SK-N-SH treated with all-trans-retinoic acid at 6 μM for 48 hours (cell line): ENCODE data around the gene TMEM120B.

Experiments used
- ATAC-seq: fragments of 200-7000 bp; cut with Tn5 transposase; 3 replicates; pipeline ENCODE4 v1.9.1; 2020; ENCODE audit warnings: mild to moderate bottlenecking, moderate library complexity
- ARNTL ChIP-seq: fragments of 450-650 bp; formaldehyde crosslinking; IDR thresholded peaks from 2 replicates; pipeline ENCODE4 v1.5.0; 2020; ENCODE audit warnings: low read depth, mild to moderate bottlenecking, moderate library complexity, borderline replicate concordance
- BACH2 ChIP-seq: fragments of 250-450 bp; sonication (Bioruptor Pico); IDR thresholded peaks from 2 replicates; pipeline ENCODE4 v1.9.0; 2021; ENCODE audit warnings: mild to moderate bottlenecking, borderline replicate concordance
- CSDC2 ChIP-seq: fragments of 250-450 bp; sonication (Bioruptor Pico); IDR thresholded peaks from 2 replicates; pipeline ENCODE4 v1.5.0; 2020; ENCODE audit warnings: mild to moderate bottlenecking, moderate library complexity
- CSRNP3 ChIP-seq: fragments of 250-450 bp; sonication (Bioruptor Pico); IDR thresholded peaks from 2 replicates; pipeline ENCODE4 v1.5.1; 2021; ENCODE audit warnings: mild to moderate bottlenecking, moderate library complexity
- ESRRG ChIP-seq: fragments of 250-450 bp; sonication (Bioruptor Pico); IDR thresholded peaks from 2 replicates; pipeline ENCODE4 v1.6.1; 2021; ENCODE audit warnings: mild to moderate bottlenecking
- GLIS3 ChIP-seq: fragments of 250-450 bp; sonication (Bioruptor Pico); IDR thresholded peaks from 2 replicates; pipeline ENCODE4 v1.5.0; 2020; ENCODE audit warnings: mild to moderate bottlenecking, moderate library complexity
- ISL1 ChIP-seq: fragments of 250-450 bp; sonication (Bioruptor Pico); IDR thresholded peaks from 2 replicates; pipeline ENCODE4 v2.1.2; 2022; ENCODE audit warnings: mild to moderate bottlenecking, moderate library complexity
- OSR1 ChIP-seq: fragments of 250-450 bp; sonication (Bioruptor Pico); IDR thresholded peaks from 2 replicates; pipeline ENCODE4 v1.8.0; 2022; ENCODE audit warnings: moderate library complexity, mild to moderate bottlenecking, inconsistent platforms
- PATZ1 ChIP-seq: fragments of 250-450 bp; sonication (Bioruptor Pico); IDR thresholded peaks from 2 replicates; pipeline ENCODE4 v1.8.0; 2020; ENCODE audit warnings: mild to moderate bottlenecking, moderate library complexity, borderline replicate concordance
- POU6F1 ChIP-seq: fragments of 250-450 bp; sonication (Bioruptor Pico); IDR thresholded peaks from 2 replicates; pipeline ENCODE4 v1.8.0; 2021; ENCODE audit warnings: low read depth, mild to moderate bottlenecking, moderate library complexity, borderline replicate concordance
- RARB ChIP-seq: fragments of 250-450 bp; sonication (Bioruptor Pico); IDR thresholded peaks from 2 replicates; pipeline ENCODE4 v1.8.0; 2021; ENCODE audit warnings: mild to moderate bottlenecking, moderate library complexity
- SNAI2 ChIP-seq: fragments of 250-450 bp; sonication (Bioruptor Pico); IDR thresholded peaks from 2 replicates; pipeline ENCODE4 v1.5.0; 2020; ENCODE audit warnings: mild to moderate bottlenecking, moderate library complexity
- TCF4 ChIP-seq: fragments of 250-450 bp; sonication (Bioruptor Pico); IDR thresholded peaks from 2 replicates; pipeline ENCODE4 v1.8.0; 2021; ENCODE audit warnings: mild to moderate bottlenecking, moderate library complexity, borderline replicate concordance
- TOX ChIP-seq: fragments of 250-450 bp; sonication (Bioruptor Pico); IDR thresholded peaks from 2 replicates; pipeline ENCODE4 v1.8.0; 2021; ENCODE audit warnings: mild to moderate bottlenecking, moderate library complexity, borderline replicate concordance
- ZC3H10 ChIP-seq: fragments of 250-450 bp; sonication (Bioruptor Pico); IDR thresholded peaks from 2 replicates; pipeline ENCODE4 v1.5.1; 2021; ENCODE audit warnings: mild to moderate bottlenecking, moderate library complexity
- ZFP30 ChIP-seq: fragments of 450-650 bp; formaldehyde crosslinking; IDR thresholded peaks from 2 replicates; pipeline ENCODE4 v1.5.0; 2022; ENCODE audit warnings: mild to moderate bottlenecking, moderate library complexity
- ZNF565 ChIP-seq: fragments of 450-650 bp; formaldehyde crosslinking; conservative IDR thresholded peaks from 2 replicates; pipeline ENCODE4 v1.5.0; 2020; ENCODE audit warnings: low read depth, mild to moderate bottlenecking, moderate library complexity
- ZNF70 ChIP-seq: fragments of 450-650 bp; formaldehyde crosslinking; IDR thresholded peaks from 2 replicates; pipeline ENCODE4 v1.5.0; 2020; ENCODE audit warnings: mild to moderate bottlenecking, moderate library complexity
- ZNF8 ChIP-seq: fragments of 450-650 bp; formaldehyde crosslinking; IDR thresholded peaks from 2 replicates; pipeline ENCODE4 v1.5.0; 2020; ENCODE audit warnings: mild to moderate bottlenecking, moderate library complexity
- TF ChIP-seq, protein P1 (sequence below): fragments of 250-450 bp; sonication (Bioruptor Pico); IDR thresholded peaks from 2 replicates; pipeline ENCODE4 v1.5.0; 2020; ENCODE audit warnings: mild to moderate bottlenecking, moderate library complexity

Gene TMEM120B

DNA sequence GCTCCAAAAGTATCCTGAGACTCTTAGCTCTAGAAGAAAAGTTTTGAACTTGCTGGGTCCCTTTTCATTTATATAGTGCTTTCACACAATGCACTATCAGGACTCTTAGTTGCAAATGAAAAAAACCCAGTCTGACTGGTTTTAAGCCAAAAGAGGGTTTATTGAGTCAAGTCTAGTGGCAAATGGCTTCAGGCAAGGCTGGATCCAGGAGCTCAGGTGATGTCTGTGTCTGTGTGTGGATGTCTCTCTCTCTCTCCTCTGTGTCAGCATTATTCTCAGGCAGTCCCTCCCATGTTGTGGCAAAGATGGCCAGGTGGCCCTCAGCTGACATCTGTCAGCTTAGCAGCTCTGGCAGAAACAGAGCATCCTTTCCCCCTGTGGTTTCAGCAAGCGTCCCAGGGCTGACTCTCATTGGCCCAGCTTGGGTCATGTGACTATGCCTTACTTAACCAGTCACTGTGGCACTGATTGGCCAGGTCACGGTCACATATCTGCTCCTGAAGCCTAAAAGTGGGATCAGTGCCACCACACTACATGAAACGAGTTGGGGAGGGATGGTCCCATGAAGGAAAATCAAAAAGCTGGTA lies 6.2 kb downstream of the TMEM120B start (continued):
- no peak for TF ChIP-seq CSRNP3 (CRISPR knock-in tag)

DNA sequence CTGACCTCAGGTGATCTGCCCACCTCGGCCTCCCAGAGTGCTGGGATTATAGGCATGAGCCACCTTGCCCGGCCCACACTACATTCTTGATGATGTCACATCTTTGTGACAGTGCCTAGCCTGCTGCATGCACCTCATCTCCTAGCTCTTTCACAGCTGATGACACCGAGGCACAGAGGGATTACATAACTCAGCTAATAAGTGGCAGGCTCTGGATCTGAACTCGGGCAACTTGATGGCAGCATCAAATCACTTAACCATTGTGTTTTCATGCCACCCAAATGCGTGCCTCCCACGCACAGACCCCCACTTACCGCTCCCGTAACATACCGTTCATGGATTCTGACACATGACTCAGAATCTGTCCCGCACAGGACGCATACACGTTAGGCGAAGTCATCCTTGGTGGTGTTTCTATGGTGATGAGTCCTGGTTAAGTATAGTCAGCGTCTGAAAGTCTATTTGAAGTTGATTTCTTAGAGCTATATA lies 7.4 kb downstream of the TMEM120B start:
- TF ChIP-seq ZC3H10 (CRISPR knock-in tag) (no peak), RARB (CRISPR knock-in tag) (no peak), ESRRG (CRISPR knock-in tag) (no peak), ZNF565 (CRISPR knock-in tag) (no peak), GLIS3 (no peak), ZNF8 (CRISPR knock-in tag) (no peak), TOX (CRISPR knock-in tag) (no peak), TCF4 (CRISPR knock-in tag) (no peak), OSR1 (no peak), CSRNP3 (CRISPR knock-in tag) (no peak), ISL1 (CRISPR knock-in tag) (no peak; the same call in 1 of the 2 replicates), ZNF70 (CRISPR knock-in tag) (no peak)
- TF ChIP-seq, protein P1, sequence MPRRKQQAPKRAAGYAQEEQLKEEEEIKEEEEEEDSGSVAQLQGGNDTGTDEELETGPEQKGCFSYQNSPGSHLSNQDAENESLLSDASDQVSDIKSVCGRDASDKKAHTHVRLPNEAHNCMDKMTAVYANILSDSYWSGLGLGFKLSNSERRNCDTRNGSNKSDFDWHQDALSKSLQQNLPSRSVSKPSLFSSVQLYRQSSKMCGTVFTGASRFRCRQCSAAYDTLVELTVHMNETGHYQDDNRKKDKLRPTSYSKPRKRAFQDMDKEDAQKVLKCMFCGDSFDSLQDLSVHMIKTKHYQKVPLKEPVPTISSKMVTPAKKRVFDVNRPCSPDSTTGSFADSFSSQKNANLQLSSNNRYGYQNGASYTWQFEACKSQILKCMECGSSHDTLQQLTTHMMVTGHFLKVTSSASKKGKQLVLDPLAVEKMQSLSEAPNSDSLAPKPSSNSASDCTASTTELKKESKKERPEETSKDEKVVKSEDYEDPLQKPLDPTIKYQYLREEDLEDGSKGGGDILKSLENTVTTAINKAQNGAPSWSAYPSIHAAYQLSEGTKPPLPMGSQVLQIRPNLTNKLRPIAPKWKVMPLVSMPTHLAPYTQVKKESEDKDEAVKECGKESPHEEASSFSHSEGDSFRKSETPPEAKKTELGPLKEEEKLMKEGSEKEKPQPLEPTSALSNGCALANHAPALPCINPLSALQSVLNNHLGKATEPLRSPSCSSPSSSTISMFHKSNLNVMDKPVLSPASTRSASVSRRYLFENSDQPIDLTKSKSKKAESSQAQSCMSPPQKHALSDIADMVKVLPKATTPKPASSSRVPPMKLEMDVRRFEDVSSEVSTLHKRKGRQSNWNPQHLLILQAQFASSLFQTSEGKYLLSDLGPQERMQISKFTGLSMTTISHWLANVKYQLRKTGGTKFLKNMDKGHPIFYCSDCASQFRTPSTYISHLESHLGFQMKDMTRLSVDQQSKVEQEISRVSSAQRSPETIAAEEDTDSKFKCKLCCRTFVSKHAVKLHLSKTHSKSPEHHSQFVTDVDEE (CRISPR knock-in tag) = no peak
- TF ChIP-seq, all 23 proteins: peak for 0

GRCh38 chr12:121720762-121721161 lies 8.2 kb downstream of the TMEM120B start:
- no peak for TF ChIP-seq ARNTL (CRISPR knock-in tag)
- no peak for TF ChIP-seq POU6F1 (CRISPR knock-in tag)
- no peak for TF ChIP-seq GLIS3
- TF ChIP-seq CSRNP3 (CRISPR knock-in tag) = no peak
- TF ChIP-seq SNAI2 (CRISPR knock-in tag) = no peak
- TF ChIP-seq, protein P1 (CRISPR knock-in tag) = no peak
- TF ChIP-seq ZNF8 (CRISPR knock-in tag) = no peak
- TF ChIP-seq RARB (CRISPR knock-in tag) = no peak
- TF ChIP-seq TOX (CRISPR knock-in tag) = no peak
- TF ChIP-seq BACH2 (CRISPR knock-in tag) = no peak
- no peak for TF ChIP-seq ISL1 (CRISPR knock-in tag)
- no peak for TF ChIP-seq ESRRG (CRISPR knock-in tag)
- TF ChIP-seq CSDC2 = no peak
- no peak for TF ChIP-seq TCF4 (CRISPR knock-in tag)
- no peak for TF ChIP-seq PATZ1
- TF ChIP-seq ZFP30 (CRISPR knock-in tag) = no peak
- no peak for ATAC-seq

More for the DNA sequence above, 7.4 kb downstream of the TMEM120B start:
- ATAC-seq = peak; percentile 85
